SK-N-SH treated with all-trans-retinoic acid at 6 μM for 48 hours (cell line): Measurements from ENCODE around the gene TTC29.

Source experiments
- ATAC-seq: fragments of 200-7000 bp; cut with Tn5 transposase; 3 replicates; pipeline ENCODE4 v1.9.1; 2020; ENCODE audit warnings: mild to moderate bottlenecking, moderate library complexity
- ARNTL ChIP-seq: fragments of 450-650 bp; formaldehyde crosslinking; IDR thresholded peaks from 2 replicates; pipeline ENCODE4 v1.5.0; 2020; ENCODE audit warnings: low read depth, mild to moderate bottlenecking, moderate library complexity, borderline replicate concordance
- BACH2 ChIP-seq: fragments of 250-450 bp; sonication (Bioruptor Pico); IDR thresholded peaks from 2 replicates; pipeline ENCODE4 v1.9.0; 2021; ENCODE audit warnings: mild to moderate bottlenecking, borderline replicate concordance
- CREB5 ChIP-seq: fragments of 250-450 bp; sonication (Bioruptor Pico); IDR thresholded peaks from 2 replicates; pipeline ENCODE4 v1.5.1; 2020; ENCODE audit warnings: low read depth, mild to moderate bottlenecking, moderate library complexity
- CSDC2 ChIP-seq: fragments of 250-450 bp; sonication (Bioruptor Pico); IDR thresholded peaks from 2 replicates; pipeline ENCODE4 v1.5.0; 2020; ENCODE audit warnings: mild to moderate bottlenecking, moderate library complexity
- CSRNP3 ChIP-seq: fragments of 250-450 bp; sonication (Bioruptor Pico); IDR thresholded peaks from 2 replicates; pipeline ENCODE4 v1.5.1; 2021; ENCODE audit warnings: mild to moderate bottlenecking, moderate library complexity
- ESRRG ChIP-seq: fragments of 250-450 bp; sonication (Bioruptor Pico); IDR thresholded peaks from 2 replicates; pipeline ENCODE4 v1.6.1; 2021; ENCODE audit warnings: mild to moderate bottlenecking
- GLIS3 ChIP-seq: fragments of 250-450 bp; sonication (Bioruptor Pico); IDR thresholded peaks from 2 replicates; pipeline ENCODE4 v1.5.0; 2020; ENCODE audit warnings: mild to moderate bottlenecking, moderate library complexity
- ISL1 ChIP-seq: fragments of 250-450 bp; sonication (Bioruptor Pico); IDR thresholded peaks from 2 replicates; pipeline ENCODE4 v2.1.2; 2022; ENCODE audit warnings: mild to moderate bottlenecking, moderate library complexity
- OSR1 ChIP-seq: fragments of 250-450 bp; sonication (Bioruptor Pico); IDR thresholded peaks from 2 replicates; pipeline ENCODE4 v1.8.0; 2022; ENCODE audit warnings: moderate library complexity, mild to moderate bottlenecking, inconsistent platforms
- POU6F1 ChIP-seq: fragments of 250-450 bp; sonication (Bioruptor Pico); IDR thresholded peaks from 2 replicates; pipeline ENCODE4 v1.8.0; 2021; ENCODE audit warnings: low read depth, mild to moderate bottlenecking, moderate library complexity, borderline replicate concordance
- PPARA ChIP-seq: fragments of 250-450 bp; sonication (Bioruptor Pico); IDR thresholded peaks from 2 replicates; pipeline ENCODE4 v1.5.0; 2020; ENCODE audit warnings: mild to moderate bottlenecking, borderline replicate concordance
- RARB ChIP-seq: fragments of 250-450 bp; sonication (Bioruptor Pico); IDR thresholded peaks from 2 replicates; pipeline ENCODE4 v1.8.0; 2021; ENCODE audit warnings: mild to moderate bottlenecking, moderate library complexity
- SNAI2 ChIP-seq: fragments of 250-450 bp; sonication (Bioruptor Pico); IDR thresholded peaks from 2 replicates; pipeline ENCODE4 v1.5.0; 2020; ENCODE audit warnings: mild to moderate bottlenecking, moderate library complexity
- TCF4 ChIP-seq: fragments of 250-450 bp; sonication (Bioruptor Pico); IDR thresholded peaks from 2 replicates; pipeline ENCODE4 v1.8.0; 2021; ENCODE audit warnings: mild to moderate bottlenecking, moderate library complexity, borderline replicate concordance
- TOX ChIP-seq: fragments of 250-450 bp; sonication (Bioruptor Pico); IDR thresholded peaks from 2 replicates; pipeline ENCODE4 v1.8.0; 2021; ENCODE audit warnings: mild to moderate bottlenecking, moderate library complexity, borderline replicate concordance
- ZC3H10 ChIP-seq: fragments of 250-450 bp; sonication (Bioruptor Pico); IDR thresholded peaks from 2 replicates; pipeline ENCODE4 v1.5.1; 2021; ENCODE audit warnings: mild to moderate bottlenecking, moderate library complexity
- ZFP3 ChIP-seq: fragments of 250-450 bp; sonication (Bioruptor Pico); IDR thresholded peaks from 2 replicates; pipeline ENCODE4 v1.5.0; 2020; ENCODE audit warnings: mild to moderate bottlenecking, moderate library complexity
- ZNF565 ChIP-seq: fragments of 450-650 bp; formaldehyde crosslinking; conservative IDR thresholded peaks from 2 replicates; pipeline ENCODE4 v1.5.0; 2020; ENCODE audit warnings: low read depth, mild to moderate bottlenecking, moderate library complexity
- ZNF70 ChIP-seq: fragments of 450-650 bp; formaldehyde crosslinking; IDR thresholded peaks from 2 replicates; pipeline ENCODE4 v1.5.0; 2020; ENCODE audit warnings: mild to moderate bottlenecking, moderate library complexity
- ZNF8 ChIP-seq: fragments of 450-650 bp; formaldehyde crosslinking; IDR thresholded peaks from 2 replicates; pipeline ENCODE4 v1.5.0; 2020; ENCODE audit warnings: mild to moderate bottlenecking, moderate library complexity
- TF ChIP-seq, protein P1 (sequence below): fragments of 250-450 bp; sonication (Bioruptor Pico); IDR thresholded peaks from 2 replicates; pipeline ENCODE4 v1.8.0; 2020; ENCODE audit warnings: mild to moderate bottlenecking, moderate library complexity, borderline replicate concordance
- TF ChIP-seq, protein P2 (sequence below): fragments of 250-450 bp; sonication (Bioruptor Pico); IDR thresholded peaks from 2 replicates; pipeline ENCODE4 v1.5.0; 2020; ENCODE audit warnings: mild to moderate bottlenecking, moderate library complexity

The TTC29 gene

GRCh38 chr4:146763560-146763959 is 182.1 kb downstream of the TTC29 start:
- TF ChIP-seq BACH2 (CRISPR knock-in tag) (no peak), CSDC2 (no peak), ARNTL (CRISPR knock-in tag) (no peak), CREB5 (CRISPR knock-in tag) (no peak), ZNF70 (CRISPR knock-in tag) (no peak), POU6F1 (no peak), ESRRG (CRISPR knock-in tag) (no peak), ZNF565 (CRISPR knock-in tag) (no peak), PPARA (CRISPR knock-in tag) (no peak), GLIS3 (no peak), ZC3H10 (CRISPR knock-in tag) (no peak), OSR1 (CRISPR knock-in tag) (no peak), CSRNP3 (no peak)
- TF ChIP-seq, protein P1, sequence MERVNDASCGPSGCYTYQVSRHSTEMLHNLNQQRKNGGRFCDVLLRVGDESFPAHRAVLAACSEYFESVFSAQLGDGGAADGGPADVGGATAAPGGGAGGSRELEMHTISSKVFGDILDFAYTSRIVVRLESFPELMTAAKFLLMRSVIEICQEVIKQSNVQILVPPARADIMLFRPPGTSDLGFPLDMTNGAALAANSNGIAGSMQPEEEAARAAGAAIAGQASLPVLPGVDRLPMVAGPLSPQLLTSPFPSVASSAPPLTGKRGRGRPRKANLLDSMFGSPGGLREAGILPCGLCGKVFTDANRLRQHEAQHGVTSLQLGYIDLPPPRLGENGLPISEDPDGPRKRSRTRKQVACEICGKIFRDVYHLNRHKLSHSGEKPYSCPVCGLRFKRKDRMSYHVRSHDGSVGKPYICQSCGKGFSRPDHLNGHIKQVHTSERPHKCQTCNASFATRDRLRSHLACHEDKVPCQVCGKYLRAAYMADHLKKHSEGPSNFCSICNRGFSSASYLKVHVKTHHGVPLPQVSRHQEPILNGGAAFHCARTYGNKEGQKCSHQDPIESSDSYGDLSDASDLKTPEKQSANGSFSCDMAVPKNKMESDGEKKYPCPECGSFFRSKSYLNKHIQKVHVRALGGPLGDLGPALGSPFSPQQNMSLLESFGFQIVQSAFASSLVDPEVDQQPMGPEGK (CRISPR knock-in tag) = no peak
- TF ChIP-seq, protein P2, sequence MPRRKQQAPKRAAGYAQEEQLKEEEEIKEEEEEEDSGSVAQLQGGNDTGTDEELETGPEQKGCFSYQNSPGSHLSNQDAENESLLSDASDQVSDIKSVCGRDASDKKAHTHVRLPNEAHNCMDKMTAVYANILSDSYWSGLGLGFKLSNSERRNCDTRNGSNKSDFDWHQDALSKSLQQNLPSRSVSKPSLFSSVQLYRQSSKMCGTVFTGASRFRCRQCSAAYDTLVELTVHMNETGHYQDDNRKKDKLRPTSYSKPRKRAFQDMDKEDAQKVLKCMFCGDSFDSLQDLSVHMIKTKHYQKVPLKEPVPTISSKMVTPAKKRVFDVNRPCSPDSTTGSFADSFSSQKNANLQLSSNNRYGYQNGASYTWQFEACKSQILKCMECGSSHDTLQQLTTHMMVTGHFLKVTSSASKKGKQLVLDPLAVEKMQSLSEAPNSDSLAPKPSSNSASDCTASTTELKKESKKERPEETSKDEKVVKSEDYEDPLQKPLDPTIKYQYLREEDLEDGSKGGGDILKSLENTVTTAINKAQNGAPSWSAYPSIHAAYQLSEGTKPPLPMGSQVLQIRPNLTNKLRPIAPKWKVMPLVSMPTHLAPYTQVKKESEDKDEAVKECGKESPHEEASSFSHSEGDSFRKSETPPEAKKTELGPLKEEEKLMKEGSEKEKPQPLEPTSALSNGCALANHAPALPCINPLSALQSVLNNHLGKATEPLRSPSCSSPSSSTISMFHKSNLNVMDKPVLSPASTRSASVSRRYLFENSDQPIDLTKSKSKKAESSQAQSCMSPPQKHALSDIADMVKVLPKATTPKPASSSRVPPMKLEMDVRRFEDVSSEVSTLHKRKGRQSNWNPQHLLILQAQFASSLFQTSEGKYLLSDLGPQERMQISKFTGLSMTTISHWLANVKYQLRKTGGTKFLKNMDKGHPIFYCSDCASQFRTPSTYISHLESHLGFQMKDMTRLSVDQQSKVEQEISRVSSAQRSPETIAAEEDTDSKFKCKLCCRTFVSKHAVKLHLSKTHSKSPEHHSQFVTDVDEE (CRISPR knock-in tag) = no peak
- TF ChIP-seq, all 23 proteins: peak for 0
- ATAC-seq = no peak

GRCh38 chr4:146762016-146762415 is 183.6 kb downstream of the TTC29 start:
- TF ChIP-seq BACH2 (CRISPR knock-in tag) (no peak), CSDC2 (no peak), ZFP3 (CRISPR knock-in tag) (no peak)
- TF ChIP-seq, all 23 proteins: peak for 0

GRCh38 chr4:146742416-146742815 is 203.2 kb downstream of the TTC29 start:
- TF ChIP-seq ZNF565 (CRISPR knock-in tag) (no peak), ZFP3 (CRISPR knock-in tag) (no peak), CSDC2 (no peak), SNAI2 (CRISPR knock-in tag) (no peak), PPARA (CRISPR knock-in tag) (no peak), GLIS3 (no peak), BACH2 (CRISPR knock-in tag) (no peak), ARNTL (CRISPR knock-in tag) (no peak), TOX (CRISPR knock-in tag) (no peak), CSRNP3 (no peak), ESRRG (CRISPR knock-in tag) (no peak), ZNF70 (CRISPR knock-in tag) (no peak), POU6F1 (no peak), RARB (no peak), ZC3H10 (CRISPR knock-in tag) (no peak), TCF4 (CRISPR knock-in tag) (no peak), ZNF8 (no peak), ISL1 (no peak)
- TF ChIP-seq, protein P1 (CRISPR knock-in tag) = no peak
- no peak for ATAC-seq

More at GRCh38 chr4:146762016-146762415, 183.6 kb downstream of the TTC29 start:
- no peak for ATAC-seq
